Spleen (tissue), 7 donors: ENCODE measurements around the gene NR2F1-AS1.

Experiments
- CTCF ChIP-seq, 11 experiments: fragments of 200-600 bp in 7 of 11; fragments of 450-650 bp in 4 of 11; sonication (generic) in 4 of 11; IDR thresholded peaks in 8 of 11; conservative IDR thresholded peaks in 3 of 11; 1 replicate in 7 of 11; 2 replicates in 4 of 11; pipeline versions ENCODE4 v1.4.0 to v1.8.0; 2016 to 2021; ENCODE audit warnings: antibody characterized with exemption in 11 of 11, inconsistent platforms in 4 of 11, mild to moderate bottlenecking in 1 of 11
- POLR2A ChIP-seq, 3 donors: fragments of 450-650 bp; IDR thresholded peaks; one replicate each; pipeline ENCODE4 v1.5.1; 2017; ENCODE audit warnings: antibody characterized with exemption in 3 of 3, mild to moderate bottlenecking in 1 of 3
- POLR2AphosphoS5 ChIP-seq, 3 donors: sonication (generic); formaldehyde crosslinking; IDR thresholded peaks; one replicate each; pipeline ENCODE4 v1.5.1; 2017; ENCODE audit warnings: antibody characterized with exemption in 3 of 3
- donor health status: DM: no; HTN: no; CAD: no; lungs with moderate emphysema.
- donor health status: DM: no; HTN: no; CAD: no.
- donor health status: DM: no; HTN: no; CAD: no.

GRCh38 chr5:93428868-93429267, 152.2 kb downstream of the NR2F1-AS1 start:
- TF ChIP-seq POLR2AphosphoS5 (IDR thresholded peaks at IDR 0.05) (no peak), CTCF (IDR thresholded peaks at IDR 0.05 in 8 of 11, conservative IDR thresholded peaks at IDR 0.05 in 3 of 11) (no peak), POLR2A (IDR thresholded peaks at IDR 0.05) (no peak)
